Osteocyte (in vitro differentiated cells): ENCODE measurements around the gene E2F3. TPM values are rescaled to one million over a fixed set of nuclear protein-coding genes. Genes with fewer than 3 reads are reported as not detected.

Source experiments
- DNase-seq: peaks from one replicate; pipeline ENCODE4 v3.0.0; 2021; ENCODE audit warnings: mixed read lengths; ENCODE audit not compliant: unreplicated experiment; ENCODE audit errors: extremely low spot score
- H3K27ac Mint-ChIP-seq: one replicate; pipeline ENCODE4 v1.8.0; 2021; ENCODE audit warnings: mild to moderate bottlenecking, mixed read lengths; ENCODE audit not compliant: unreplicated experiment
- H3K27me3 Mint-ChIP-seq: one replicate; pipeline ENCODE4 v1.8.0; 2021; ENCODE audit warnings: mixed read lengths; ENCODE audit not compliant: unreplicated experiment
- H3K36me3 Mint-ChIP-seq: one replicate; pipeline ENCODE4 v1.8.0; 2021; ENCODE audit warnings: mixed read lengths; ENCODE audit not compliant: unreplicated experiment
- H3K4me1 Mint-ChIP-seq: one replicate; pipeline ENCODE4 v1.8.0; 2021; ENCODE audit warnings: mixed read lengths; ENCODE audit not compliant: unreplicated experiment
- H3K4me3 Mint-ChIP-seq: one replicate; pipeline ENCODE4 v1.8.0; 2021; ENCODE audit warnings: mild to moderate bottlenecking, moderate library complexity, mixed read lengths; ENCODE audit not compliant: unreplicated experiment
- H3K9me3 Mint-ChIP-seq: one replicate; pipeline ENCODE4 v1.8.0; 2021; ENCODE audit warnings: mixed read lengths; ENCODE audit not compliant: unreplicated experiment
- total RNA-seq: library from RNA; stranded (reverse); gene quantifications from 2 replicates; pipeline ENCODE4 v1.2.1, GENCODE V29; 2021
- TF ChIP-seq, protein P1 (sequence below): fragments of 200-600 bp; sonication (generic); IDR thresholded peaks from 2 replicates; pipeline ENCODE4 v1.5.0; 2021; ENCODE audit warnings: antibody characterized with exemption, mild to moderate bottlenecking, moderate library complexity

The E2F3 gene
- total RNA-seq, 1 donor from 2014 or later = 12.0 TPM

DNA sequence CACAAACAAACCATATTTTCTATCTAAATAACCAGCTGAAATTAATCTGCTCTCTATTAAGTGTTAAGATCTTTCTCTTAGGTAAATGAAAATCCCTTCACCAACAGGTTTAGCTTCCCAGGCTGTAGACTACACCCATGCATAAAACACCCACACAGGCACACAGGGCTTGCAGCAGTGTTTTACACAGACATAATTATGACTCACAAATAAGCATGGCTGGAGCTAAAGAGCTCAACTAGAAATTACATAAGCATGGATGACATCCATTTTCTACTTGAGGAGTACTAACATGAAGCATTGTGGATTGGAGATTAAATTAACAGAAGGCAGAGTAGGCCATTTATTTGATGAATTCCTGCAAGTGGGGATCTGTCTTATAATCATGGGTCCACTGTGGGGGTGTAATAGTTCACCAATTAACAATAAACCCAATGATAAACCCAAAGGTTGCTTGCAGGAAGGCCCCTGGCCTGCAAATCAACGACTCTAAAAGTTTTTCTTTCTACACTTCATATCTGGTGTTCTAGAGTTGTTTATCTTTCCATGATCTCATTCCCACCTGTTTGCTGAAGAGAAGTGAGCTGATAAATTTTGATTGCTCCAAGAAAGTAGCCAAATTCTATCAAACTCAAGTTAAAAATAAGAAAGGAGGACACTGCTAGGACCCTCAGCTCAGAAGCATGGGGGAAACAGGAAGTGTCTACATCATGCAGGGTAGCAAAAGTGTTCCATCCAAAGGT, 33.8 kb upstream of the E2F3 start:
- no peak overlapping the region for H3K4me3 Mint-ChIP-seq
- H3K27ac Mint-ChIP-seq = no peak overlapping the region
- no peaks in the 10 kb centered on the region for H3K27me3 Mint-ChIP-seq
- no peaks in the 10 kb centered on the region for H3K4me1 Mint-ChIP-seq
- no peaks in the 10 kb centered on the region for H3K36me3 Mint-ChIP-seq
- no peak for DNase-seq
- TF ChIP-seq, protein P1, sequence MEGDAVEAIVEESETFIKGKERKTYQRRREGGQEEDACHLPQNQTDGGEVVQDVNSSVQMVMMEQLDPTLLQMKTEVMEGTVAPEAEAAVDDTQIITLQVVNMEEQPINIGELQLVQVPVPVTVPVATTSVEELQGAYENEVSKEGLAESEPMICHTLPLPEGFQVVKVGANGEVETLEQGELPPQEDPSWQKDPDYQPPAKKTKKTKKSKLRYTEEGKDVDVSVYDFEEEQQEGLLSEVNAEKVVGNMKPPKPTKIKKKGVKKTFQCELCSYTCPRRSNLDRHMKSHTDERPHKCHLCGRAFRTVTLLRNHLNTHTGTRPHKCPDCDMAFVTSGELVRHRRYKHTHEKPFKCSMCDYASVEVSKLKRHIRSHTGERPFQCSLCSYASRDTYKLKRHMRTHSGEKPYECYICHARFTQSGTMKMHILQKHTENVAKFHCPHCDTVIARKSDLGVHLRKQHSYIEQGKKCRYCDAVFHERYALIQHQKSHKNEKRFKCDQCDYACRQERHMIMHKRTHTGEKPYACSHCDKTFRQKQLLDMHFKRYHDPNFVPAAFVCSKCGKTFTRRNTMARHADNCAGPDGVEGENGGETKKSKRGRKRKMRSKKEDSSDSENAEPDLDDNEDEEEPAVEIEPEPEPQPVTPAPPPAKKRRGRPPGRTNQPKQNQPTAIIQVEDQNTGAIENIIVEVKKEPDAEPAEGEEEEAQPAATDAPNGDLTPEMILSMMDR = no peak
- no peaks in the 10 kb centered on the region for H3K9me3 Mint-ChIP-seq

DNA sequence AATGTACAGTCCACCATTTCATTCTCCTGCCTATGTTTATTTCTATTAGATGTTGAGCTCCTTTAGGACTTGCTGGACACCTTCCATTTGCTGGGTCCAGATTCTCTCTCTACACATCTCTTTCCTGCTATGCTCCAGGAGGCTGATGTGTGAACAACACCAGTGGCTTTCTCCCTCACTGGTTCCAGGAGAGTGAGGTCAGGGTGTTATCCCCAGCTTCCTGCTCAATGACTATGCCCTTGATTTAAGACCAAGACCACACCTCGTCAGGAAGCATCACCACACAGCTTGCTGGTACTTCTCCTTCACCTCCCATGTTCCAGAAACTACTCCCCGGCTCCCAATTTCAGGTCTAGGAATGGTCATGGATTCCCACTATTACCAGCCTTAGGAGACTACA, 31.3 kb upstream of the E2F3 start:
- Mint-ChIP-seq H3K27ac (no peak overlapping the region), H3K4me3 (no peak overlapping the region), H3K27me3 (no peaks in the 10 kb centered on the region), H3K36me3 (no peaks in the 10 kb centered on the region), H3K9me3 (no peaks in the 10 kb centered on the region), H3K4me1 (no peaks in the 10 kb centered on the region)
- TF ChIP-seq, protein P1 = no peak
- DNase-seq = no peak

- no peak overlapping the region for H3K27ac Mint-ChIP-seq
- no peaks in the 10 kb centered on the region for H3K9me3 Mint-ChIP-seq
- no peaks in the 10 kb centered on the region for H3K4me1 Mint-ChIP-seq
These were observed 30.9 kb upstream of the E2F3 start for GRCh38 chr6:20370801-20371200.

DNA sequence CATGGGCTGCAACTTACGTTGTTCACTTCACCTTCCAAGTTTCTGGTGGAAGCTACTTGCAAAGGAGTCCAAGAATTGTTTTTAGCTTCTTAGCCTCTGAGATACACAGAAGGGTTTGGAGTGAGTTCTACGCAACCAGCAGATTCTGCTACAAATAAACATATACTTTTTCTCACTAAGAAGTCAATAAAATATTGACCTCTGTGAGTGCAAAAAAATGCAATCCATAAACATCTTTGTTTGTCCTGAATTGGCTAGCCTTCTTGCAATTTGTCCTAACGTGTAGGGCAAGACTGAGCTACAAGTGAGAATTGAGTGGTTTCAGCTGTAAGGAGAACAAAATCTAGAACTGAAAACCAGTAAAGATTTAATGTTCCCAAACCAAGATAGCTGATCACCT, 26.2 kb upstream of the E2F3 start:
- peaks cover 21% of the 10 kb centered on the region for H3K4me1 Mint-ChIP-seq
- no peaks in the 10 kb centered on the region for H3K36me3 Mint-ChIP-seq
- no peaks in the 10 kb centered on the region for H3K27me3 Mint-ChIP-seq
- H3K4me3 Mint-ChIP-seq = no peak overlapping the region
- no peak for DNase-seq
- TF ChIP-seq, protein P1 = no peak
- no peak overlapping the region for H3K27ac Mint-ChIP-seq
- H3K9me3 Mint-ChIP-seq = no peaks in the 10 kb centered on the region

More at GRCh38 chr6:20370801-20371200, 30.9 kb upstream of the E2F3 start:
- H3K36me3 Mint-ChIP-seq = no peaks in the 10 kb centered on the region
- TF ChIP-seq, protein P1 = no peak
- no peak for DNase-seq
- H3K27me3 Mint-ChIP-seq = no peaks in the 10 kb centered on the region
- H3K4me3 Mint-ChIP-seq = no peak overlapping the region

DNA sequence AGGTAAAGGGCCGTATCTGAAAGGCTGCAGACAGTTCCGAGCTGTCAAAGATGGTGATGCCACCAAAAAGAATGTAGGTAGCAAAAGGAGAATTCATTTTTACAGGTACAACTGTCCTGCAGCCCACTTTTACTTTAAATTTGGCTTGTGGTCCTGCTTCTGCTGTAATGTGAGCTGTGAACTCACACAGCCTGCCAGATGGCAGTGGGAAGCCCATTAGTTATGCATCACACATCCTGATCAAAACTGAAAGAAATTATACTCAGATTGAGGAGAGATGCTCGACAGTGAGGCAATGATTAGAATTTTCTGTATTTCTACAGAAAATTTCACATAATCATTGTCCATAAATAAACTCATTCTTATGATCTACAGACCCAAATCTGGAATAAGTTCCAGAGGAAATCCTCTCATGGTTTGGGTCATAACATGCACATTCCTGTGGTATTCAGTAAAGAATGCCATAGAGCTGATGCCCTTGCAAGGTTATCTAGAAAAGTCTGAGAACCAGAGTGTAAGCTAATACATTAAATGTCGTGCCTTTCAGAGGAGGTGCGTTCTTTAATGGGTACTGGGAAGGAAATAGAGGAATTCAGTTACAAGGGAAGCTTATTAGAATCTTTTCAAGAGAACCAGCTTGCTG, 23.9 kb upstream of the E2F3 start:
- Mint-ChIP-seq H3K9me3 (no peaks in the 10 kb centered on the region), H3K27ac (no peak overlapping the region)

More for the DNA sequence above, 23.9 kb upstream of the E2F3 start:
- H3K4me3 Mint-ChIP-seq = no peak overlapping the region
- TF ChIP-seq, protein P1 = no peak
- H3K36me3 Mint-ChIP-seq = no peaks in the 10 kb centered on the region
- peaks cover 23% of the 10 kb centered on the region for H3K4me1 Mint-ChIP-seq
- H3K27me3 Mint-ChIP-seq = no peaks in the 10 kb centered on the region
- no peak for DNase-seq
